ENCODE measurements around the gene PRRG1.

PRRG1 gene

GRCh38 chrX:37331546-37331945, 17.6 kb upstream of the PRRG1 start:
- no peak overlapping the region for H3K27ac ChIP-seq
- TF ChIP-seq, protein P1, sequence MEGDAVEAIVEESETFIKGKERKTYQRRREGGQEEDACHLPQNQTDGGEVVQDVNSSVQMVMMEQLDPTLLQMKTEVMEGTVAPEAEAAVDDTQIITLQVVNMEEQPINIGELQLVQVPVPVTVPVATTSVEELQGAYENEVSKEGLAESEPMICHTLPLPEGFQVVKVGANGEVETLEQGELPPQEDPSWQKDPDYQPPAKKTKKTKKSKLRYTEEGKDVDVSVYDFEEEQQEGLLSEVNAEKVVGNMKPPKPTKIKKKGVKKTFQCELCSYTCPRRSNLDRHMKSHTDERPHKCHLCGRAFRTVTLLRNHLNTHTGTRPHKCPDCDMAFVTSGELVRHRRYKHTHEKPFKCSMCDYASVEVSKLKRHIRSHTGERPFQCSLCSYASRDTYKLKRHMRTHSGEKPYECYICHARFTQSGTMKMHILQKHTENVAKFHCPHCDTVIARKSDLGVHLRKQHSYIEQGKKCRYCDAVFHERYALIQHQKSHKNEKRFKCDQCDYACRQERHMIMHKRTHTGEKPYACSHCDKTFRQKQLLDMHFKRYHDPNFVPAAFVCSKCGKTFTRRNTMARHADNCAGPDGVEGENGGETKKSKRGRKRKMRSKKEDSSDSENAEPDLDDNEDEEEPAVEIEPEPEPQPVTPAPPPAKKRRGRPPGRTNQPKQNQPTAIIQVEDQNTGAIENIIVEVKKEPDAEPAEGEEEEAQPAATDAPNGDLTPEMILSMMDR (conservative IDR thresholded peaks at IDR 0.05) = no peak

GRCh38 chrX:37332055-37332454, 17.1 kb upstream of the PRRG1 start:
- TF ChIP-seq, protein P1 (conservative IDR thresholded peaks at IDR 0.05) = no peak
- H3K27ac ChIP-seq = no peak overlapping the region

- TF ChIP-seq, protein P1 (conservative IDR thresholded peaks at IDR 0.05) = no peak
Measured at GRCh38 chrX:37332987-37333658, 16.0 kb upstream of the PRRG1 start.

GRCh38 chrX:37347420-37347819, 1.7 kb upstream of the PRRG1 start:
- TF ChIP-seq, protein P1 (conservative IDR thresholded peaks at IDR 0.05) = no peak
- no peak overlapping the region for H3K27ac ChIP-seq

More at GRCh38 chrX:37332987-37333658, 16.0 kb upstream of the PRRG1 start:
- no peak overlapping the region for H3K27ac ChIP-seq

DNA sequence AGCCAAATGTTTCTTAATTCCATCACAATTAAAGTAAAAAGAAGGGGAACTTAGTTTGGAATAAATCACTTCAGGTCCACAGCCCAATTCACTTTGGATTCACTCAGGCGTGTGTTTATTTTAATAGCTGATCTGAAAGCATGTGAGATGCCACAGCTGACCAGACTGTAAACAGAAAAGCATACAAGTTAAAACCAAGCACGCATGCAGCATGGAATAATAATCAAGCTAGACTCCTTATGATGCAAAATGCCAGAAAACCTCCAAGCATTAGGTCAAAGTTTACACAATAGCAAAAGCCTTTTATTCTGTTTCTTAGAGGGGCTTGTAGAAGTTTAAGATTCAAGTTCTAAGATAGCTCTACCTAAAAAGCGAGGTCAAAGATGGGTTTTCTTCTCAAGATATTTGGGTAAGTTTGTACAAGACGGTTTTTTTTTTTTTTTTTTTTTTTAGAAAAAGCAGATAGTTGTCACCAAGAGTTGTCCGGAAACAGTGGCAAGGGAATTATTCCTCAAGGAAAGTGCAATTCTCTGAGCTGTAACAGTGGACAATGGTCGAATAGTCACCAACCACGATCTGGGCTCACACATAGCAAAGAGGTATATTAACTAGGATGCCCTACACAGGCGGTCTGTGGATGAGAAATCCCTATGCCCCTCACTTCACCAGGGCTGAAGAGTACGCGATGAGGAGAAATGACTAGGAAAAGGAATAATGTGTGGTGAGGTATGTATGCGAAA, 763 bp upstream of the PRRG1 start:
- peak overlapping the region; percentile 21 for H3K27ac ChIP-seq

GRCh38 chrX:37348971-37349220, 268 bp upstream of the PRRG1 start:
- H3K27ac ChIP-seq = peak overlapping the region; percentile 21
- TF ChIP-seq, protein P1 (conservative IDR thresholded peaks at IDR 0.05) = no peak

More for the DNA sequence above, 763 bp upstream of the PRRG1 start:
- TF ChIP-seq, protein P1 (conservative IDR thresholded peaks at IDR 0.05) = no peak

DNA sequence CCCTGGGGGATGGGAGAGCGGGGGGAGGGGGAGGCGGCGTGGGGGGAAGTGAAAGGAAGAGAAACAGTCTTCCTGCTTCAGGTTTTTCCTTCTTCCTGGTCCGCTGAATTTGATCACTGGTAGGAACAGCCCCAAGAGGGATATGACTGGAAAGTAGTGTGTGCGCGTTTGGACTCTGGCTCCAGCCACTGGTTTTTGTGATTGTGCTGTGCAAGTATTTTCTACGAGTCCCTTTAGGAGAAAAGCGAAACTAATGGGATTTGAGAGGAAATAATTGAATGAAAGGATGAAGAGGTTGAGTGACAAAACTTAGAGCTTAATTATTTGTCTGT, 836 bp downstream of the PRRG1 start:
- peak overlapping the region; percentile 62 for H3K27ac ChIP-seq

More for the DNA sequence above, 836 bp downstream of the PRRG1 start:
- TF ChIP-seq, protein P1 (conservative IDR thresholded peaks at IDR 0.05) = no peak
